ENCODE results near the gene C2orf66.

C2orf66 gene

GRCh38 chr2:196759378-196759706, 49.8 kb downstream of the C2orf66 start:
- no peak for DNase-seq (ENCODE audit: low read depth in 2 of 2)

DNA sequence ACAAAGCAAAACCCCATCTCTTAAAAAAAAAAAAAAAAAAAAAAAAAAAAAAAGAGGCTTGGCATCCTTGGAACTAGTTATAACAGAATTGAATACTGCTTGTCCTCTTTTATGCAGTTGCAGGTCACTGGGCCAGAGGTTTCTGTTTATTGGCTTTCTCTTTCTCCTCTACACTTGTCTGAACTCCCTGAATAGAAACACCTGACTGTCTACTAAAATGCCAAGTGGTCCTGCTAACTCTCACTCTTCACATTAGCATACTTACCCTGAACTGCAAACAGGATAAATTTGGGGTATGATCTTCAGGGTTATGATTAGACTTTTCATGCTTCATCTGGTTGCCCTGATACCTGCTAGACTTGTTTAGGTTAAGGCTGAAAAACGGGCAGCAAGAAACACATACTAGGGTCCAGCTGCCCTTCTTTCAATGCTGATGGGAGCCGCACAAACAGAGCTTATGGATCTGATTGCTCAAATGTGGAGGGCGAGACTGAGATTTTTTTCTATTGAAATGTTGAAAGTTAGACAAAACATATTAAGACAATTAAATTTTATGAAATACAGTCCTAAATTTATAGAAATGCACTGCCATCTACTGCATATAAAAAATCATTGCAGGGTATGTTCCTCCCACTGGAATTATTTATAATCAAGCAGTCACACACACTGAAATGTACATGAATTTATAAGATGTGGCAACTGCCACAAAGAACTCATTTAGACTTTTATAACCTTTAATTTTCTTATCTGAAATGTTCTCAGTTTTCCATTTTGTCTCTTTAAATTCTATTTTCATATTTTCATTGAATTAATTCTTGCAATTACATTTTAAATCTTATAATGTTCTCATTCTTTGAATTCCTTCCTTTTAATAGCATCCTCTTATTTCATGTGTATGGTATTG, 50.4 kb downstream of the C2orf66 start:
- no peak for DNase-seq (ENCODE audit: low read depth in 2 of 2)

Data from stimulated activated CD8-positive, alpha-beta memory T cell treated with anti-CD3 and anti-CD28 coated beads, Interleukin-2, amount 100 ng/mL, for 48 hours (primary cell).